ENCODE results near the gene ZMYND12. TPM values are rescaled to one million over a fixed set of nuclear protein-coding genes. Genes with fewer than 3 reads are reported as not detected.

ZMYND12 gene
- total RNA-seq, 2 donors from 2014 or later = 0.68 to 1.6 TPM

DNA sequence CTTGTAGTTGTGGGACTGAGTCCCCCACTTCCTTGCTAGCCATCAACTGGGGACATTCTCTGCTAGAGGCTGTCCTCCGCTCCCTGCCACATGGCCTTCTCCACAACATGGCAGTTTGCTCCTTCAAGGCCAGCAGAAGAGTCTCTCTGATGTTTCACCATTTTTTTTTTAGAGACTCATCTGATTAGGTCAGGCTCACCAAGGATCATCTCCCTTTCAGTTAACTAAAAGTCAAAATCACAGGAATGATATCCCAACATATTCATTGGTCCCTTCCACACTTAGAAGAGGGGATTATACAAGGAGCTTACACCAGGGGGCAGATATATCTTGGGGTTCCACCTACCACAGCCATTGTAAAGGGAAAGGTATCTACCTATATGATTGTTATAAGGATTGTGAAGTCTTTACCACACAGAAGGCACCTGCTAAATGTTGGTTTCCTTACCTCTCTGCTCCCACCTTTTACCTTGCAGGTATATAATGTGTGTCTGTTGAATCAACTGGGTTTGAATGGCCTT is 51.9 kb downstream of the ZMYND12 start:
- no peak overlapping the region for H3K4me3 Mint-ChIP-seq
- H3K4me1 Mint-ChIP-seq = no peaks in the 10 kb centered on the region
- ATAC-seq = no peak
- H3K36me3 Mint-ChIP-seq (ENCODE audit: low read depth) = no peaks in the 10 kb centered on the region
- no peak overlapping the region for H3K27ac Mint-ChIP-seq
- peaks cover 33% of the 10 kb centered on the region for H3K27me3 Mint-ChIP-seq
- DNase-seq = no peak
- H3K9me3 ChIP-seq (ENCODE audit: control insufficient read depth, low read length, poor library complexity, severe bottlenecking) = no peaks in the 10 kb centered on the region

GRCh38 chr1:42399315-42400100 is 56.3 kb downstream of the ZMYND12 start:
- H3K27ac Mint-ChIP-seq = no peak overlapping the region
- H3K4me1 Mint-ChIP-seq = no peaks in the 10 kb centered on the region
- no peaks in the 10 kb centered on the region for H3K9me3 ChIP-seq (ENCODE audit: control insufficient read depth, low read length, poor library complexity, severe bottlenecking)
- peaks cover 8% of the 10 kb centered on the region for H3K27me3 Mint-ChIP-seq
- H3K4me3 Mint-ChIP-seq = no peak overlapping the region
- no peak for DNase-seq
- ATAC-seq = no peak
- H3K36me3 Mint-ChIP-seq (ENCODE audit: low read depth) = no peaks in the 10 kb centered on the region

DNA sequence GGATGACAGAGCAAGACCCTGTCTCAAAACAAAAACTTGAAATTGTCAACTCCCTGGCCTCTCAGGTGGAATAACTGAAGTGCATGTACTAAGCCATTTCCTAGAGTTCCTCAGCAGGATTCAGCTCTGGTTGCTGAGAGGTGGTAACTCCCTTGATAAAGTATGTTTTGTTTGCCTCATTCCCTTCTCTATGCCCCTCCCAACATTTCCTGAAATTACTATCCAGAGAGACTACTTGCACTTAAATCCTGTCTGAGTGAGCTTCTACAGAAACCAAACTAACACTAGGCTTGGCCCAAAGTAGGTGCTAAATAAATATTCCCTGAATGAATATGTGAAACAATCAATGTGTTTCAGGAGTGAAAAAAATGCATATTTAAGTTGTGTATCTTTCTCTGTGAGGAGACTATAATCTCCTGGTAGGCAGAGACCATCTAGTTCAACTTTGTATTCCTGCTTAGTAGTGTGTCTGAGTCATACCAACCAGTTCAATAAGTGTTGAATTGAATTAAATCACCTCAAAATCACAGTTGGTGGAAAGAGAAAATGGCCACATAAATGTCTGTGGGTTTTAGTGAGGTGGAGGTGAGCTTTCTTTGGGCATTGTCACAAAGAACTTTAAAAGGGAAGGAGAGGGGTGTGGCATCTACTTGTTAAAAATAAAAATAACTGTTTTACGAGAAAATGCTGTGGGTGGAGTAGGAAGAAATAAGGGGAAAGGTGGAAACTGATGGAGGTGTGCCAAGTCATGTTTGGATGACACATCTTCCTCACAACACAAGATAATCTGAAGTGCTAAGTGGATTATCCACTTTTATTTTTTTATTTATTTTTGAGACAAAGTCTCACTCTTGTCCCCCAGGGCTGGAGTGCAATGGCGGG is 62.6 kb downstream of the ZMYND12 start:
- no peak for DNase-seq
- ATAC-seq = no peak
- no peaks in the 10 kb centered on the region for H3K9me3 ChIP-seq (ENCODE audit: control insufficient read depth, low read length, poor library complexity, severe bottlenecking)
- Mint-ChIP-seq H3K27ac (no peak overlapping the region), H3K27me3 (peaks cover 8% of the 10 kb centered on the region), H3K4me1 (no peaks in the 10 kb centered on the region), H3K4me3 (no peak overlapping the region), H3K36me3 (ENCODE audit: low read depth) (no peaks in the 10 kb centered on the region)

DNA sequence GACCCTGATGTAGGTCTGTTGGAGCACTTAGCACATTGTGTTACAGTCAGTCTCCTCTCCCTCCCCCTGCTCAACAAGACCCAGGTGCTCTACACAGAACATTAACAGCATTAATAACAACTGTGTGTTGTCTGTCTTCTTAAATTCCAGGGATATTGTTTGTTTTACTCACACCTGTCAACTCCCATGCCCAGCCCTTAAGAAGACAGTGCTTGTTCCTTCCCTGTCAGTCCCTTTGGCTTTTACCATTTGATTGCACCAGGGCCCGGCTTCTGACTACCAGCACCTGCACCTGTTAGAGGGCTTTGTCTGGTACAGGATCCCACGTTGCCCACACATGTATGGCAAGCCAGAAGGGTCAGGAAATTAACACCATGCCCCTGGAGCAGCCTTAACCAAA is 63.6 kb downstream of the ZMYND12 start:
- H3K9me3 ChIP-seq (ENCODE audit: control insufficient read depth, low read length, poor library complexity, severe bottlenecking) = no peaks in the 10 kb centered on the region
- no peak for DNase-seq
- H3K4me3 Mint-ChIP-seq = no peak overlapping the region
- H3K4me1 Mint-ChIP-seq = no peaks in the 10 kb centered on the region
- H3K36me3 Mint-ChIP-seq (ENCODE audit: low read depth) = peaks cover 3% of the 10 kb centered on the region
- no peak for ATAC-seq
- no peak overlapping the region for H3K27ac Mint-ChIP-seq
- peaks cover 8% of the 10 kb centered on the region for H3K27me3 Mint-ChIP-seq

DNA sequence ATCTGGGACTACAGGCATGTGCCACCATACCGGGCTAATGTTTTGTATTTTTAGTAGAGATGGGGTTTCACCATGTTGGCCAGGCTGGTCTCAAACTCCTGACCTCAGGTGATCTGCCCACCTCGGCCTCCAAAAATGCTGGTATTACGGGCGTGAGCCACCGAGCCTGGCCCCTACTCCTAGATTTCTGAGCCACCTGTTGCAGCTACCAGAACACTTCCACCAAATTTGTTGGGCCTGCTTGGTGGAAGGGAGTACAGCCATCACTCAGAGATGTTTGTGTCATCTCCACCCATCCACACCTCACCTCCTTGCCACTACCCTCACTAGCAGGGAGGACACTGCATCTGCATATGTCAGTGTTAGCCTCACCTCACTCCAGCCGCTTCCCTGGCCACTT is 69.8 kb downstream of the ZMYND12 start:
- H3K27ac Mint-ChIP-seq = no peak overlapping the region
- peaks cover 36% of the 10 kb centered on the region for H3K27me3 Mint-ChIP-seq
- DNase-seq (no peak), ATAC-seq (no peak)
- H3K9me3 ChIP-seq (ENCODE audit: control insufficient read depth, low read length, poor library complexity, severe bottlenecking) = no peaks in the 10 kb centered on the region
- peaks cover 3% of the 10 kb centered on the region for H3K36me3 Mint-ChIP-seq (ENCODE audit: low read depth)
- H3K4me1 Mint-ChIP-seq = no peaks in the 10 kb centered on the region
- no peak overlapping the region for H3K4me3 Mint-ChIP-seq

DNA sequence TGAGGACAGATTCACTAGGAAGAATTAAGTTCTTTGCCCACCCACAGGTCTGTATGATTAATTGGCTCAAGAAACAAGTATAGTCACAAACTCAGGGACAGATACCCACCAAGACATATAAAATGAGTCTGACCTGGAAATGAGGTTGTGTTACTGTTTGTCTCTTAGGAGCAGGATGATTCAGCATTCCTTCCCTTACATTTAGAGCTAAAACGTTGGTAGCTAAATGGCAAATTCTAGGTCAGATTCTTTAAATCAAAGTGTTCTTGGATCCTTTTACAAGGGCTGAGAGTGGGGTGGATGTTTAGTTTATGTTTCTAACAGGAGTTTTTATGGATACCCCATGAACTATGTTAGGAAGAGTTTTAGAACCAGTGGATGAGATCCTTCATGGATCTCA is 70.5 kb downstream of the ZMYND12 start:
- Mint-ChIP-seq H3K4me1 (no peaks in the 10 kb centered on the region), H3K4me3 (no peak overlapping the region), H3K27me3 (peaks cover 36% of the 10 kb centered on the region), H3K27ac (no peak overlapping the region), H3K36me3 (ENCODE audit: low read depth) (peaks cover 3% of the 10 kb centered on the region)
- ATAC-seq = no peak
- DNase-seq = no peak
- no peaks in the 10 kb centered on the region for H3K9me3 ChIP-seq (ENCODE audit: control insufficient read depth, low read length, poor library complexity, severe bottlenecking)

GRCh38 chr1:42381280-42381673 is 74.5 kb downstream of the ZMYND12 start:
- Mint-ChIP-seq H3K4me3 (peak overlapping the region; percentile 63), H3K27ac (no peak overlapping the region), H3K36me3 (ENCODE audit: low read depth) (no peaks in the 10 kb centered on the region), H3K4me1 (peaks cover 2% of the 10 kb centered on the region), H3K27me3 (peaks cover 53% of the 10 kb centered on the region)
- DNase-seq (no peak), ATAC-seq (no peak)
- H3K9me3 ChIP-seq (ENCODE audit: control insufficient read depth, low read length, poor library complexity, severe bottlenecking) = no peaks in the 10 kb centered on the region

- Mint-ChIP-seq H3K4me1 (peaks cover 2% of the 10 kb centered on the region), H3K27ac (no peak within 1 kb of the TSS), H3K4me3 (peak within 1 kb of the TSS; percentile 74), H3K27me3 (peaks cover 50% of the 10 kb centered on the region), H3K36me3 (ENCODE audit: low read depth) (no peaks in the 10 kb centered on the region)
- no peaks in the 10 kb centered on the region for H3K9me3 ChIP-seq (ENCODE audit: control insufficient read depth, low read length, poor library complexity, severe bottlenecking)
- ATAC-seq (peak; percentile 83), DNase-seq (peak; percentile 4 to 15 (median 13))
Observed at GRCh38 chr1:42380586-42381279, 75.1 kb downstream of the ZMYND12 start, which contains the start of gene RIMKLA. Gene RIMKLA, plus strand, starts transcription at chr1:42380792. Its CDS starts 143 bp downstream, at chr1:42380935.

Other genes with a start within 250 kb of the ZMYND12 start
- 10 to 100 TPM; 89.1 to 93.5 TPM for gene FOXJ3, start 120.8 kb downstream of the ZMYND12 start, total RNA-seq
- under 1 TPM; 0.07 to 0.23 TPM for gene RIMKLA, start 75.2 kb downstream of the ZMYND12 start, total RNA-seq
- gene PPCS, start 521 bp upstream of the ZMYND12 start, total RNA-seq = 10 to 100 TPM; 42.9 to 45.3 TPM
- gene CCDC30, start 7.3 kb upstream of the ZMYND12 start, total RNA-seq = 1 to 10 TPM; 2.9 to 3.9 TPM
- 10 to 100 TPM; 31.1 to 39.2 TPM for gene PPIH, start 202.4 kb upstream of the ZMYND12 start, total RNA-seq
- gene YBX1, start 226.4 kb upstream of the ZMYND12 start, total RNA-seq = 100 to 1,000 TPM; 340 to 372 TPM